Gastroesophageal sphincter (tissue), 4 donors: ENCODE results near the gene PORCN. TPM values are rescaled to one million over a fixed set of nuclear protein-coding genes. Genes with fewer than 3 reads are reported as not detected.

Experiments
- ATAC-seq: fragments of 150-250 bp; one replicate; pipeline ENCODE4 v1.9.1; 2016; ENCODE audit warnings: mild to moderate bottlenecking, moderate library complexity
- H3K27ac ChIP-seq, 4 donors: fragments of 200-600 bp; sonication (generic) in 3 of 4; 1 replicate in 3 of 4; 2 replicates in 1 of 4; pipeline ENCODE4 v1.5.1; 2016 to 2019
- H3K27me3 ChIP-seq: fragments of 200-600 bp; sonication (generic); one replicate; pipeline ENCODE4 v1.5.1; 2019
- H3K36me3 ChIP-seq, 2 donors: fragments of 200-600 bp; sonication (generic); one replicate each; pipeline ENCODE4 v1.5.1; 2019; ENCODE audit warnings: control low read depth in 1 of 2
- H3K4me1 ChIP-seq, 3 donors: fragments of 200-600 bp; sonication (generic); 1 replicate in 2 of 3; 2 replicates in 1 of 3; pipeline ENCODE4 v1.5.1; 2016 to 2019; ENCODE audit warnings: control low read depth in 2 of 3
- H3K4me3 ChIP-seq, 2 donors: fragments of 200-600 bp; sonication (generic); one replicate each; pipeline ENCODE4 v1.5.1; 2019; ENCODE audit warnings: mild to moderate bottlenecking in 1 of 2, moderate library complexity in 1 of 2
- H3K9me3 ChIP-seq, 3 donors: fragments of 200-600 bp; sonication (generic); one replicate each; pipeline ENCODE4 v1.5.1; 2017 to 2019; ENCODE audit warnings: control low read depth in 2 of 3
- CTCF ChIP-seq, 4 experiments: fragments of 200-600 bp in 2 of 4; fragments of 450-650 bp in 2 of 4; sonication (generic) in 1 of 4; IDR thresholded peaks; one replicate each; pipeline ENCODE4 v1.5.1; 2017 to 2019; ENCODE audit warnings: antibody characterized with exemption in 4 of 4, mild to moderate bottlenecking in 2 of 4, moderate library complexity in 2 of 4
- EP300 ChIP-seq: sonication (generic); formaldehyde crosslinking; IDR thresholded peaks from one replicate; pipeline ENCODE4 v1.6.1; 2017; ENCODE audit warnings: antibody characterized with exemption, mild to moderate bottlenecking
- POLR2A ChIP-seq, 2 donors: fragments of 450-650 bp; IDR thresholded peaks; one replicate each; pipeline ENCODE4 v1.6.1; 2017; ENCODE audit warnings: antibody characterized with exemption in 2 of 2, mild to moderate bottlenecking in 2 of 2, moderate library complexity in 1 of 2
- POLR2AphosphoS5 ChIP-seq: sonication (generic); formaldehyde crosslinking; IDR thresholded peaks from one replicate; pipeline ENCODE4 v1.6.1; 2017; ENCODE audit warnings: antibody characterized with exemption
- WGBS, 2 donors: methylation state at CpG; one replicate each; pipeline ENCODE4 v1.1.5; 2018; ENCODE audit warnings: low coverage in 1 of 2; 5-methylcytosine and 5-hydroxymethylcytosine counted together
- total RNA-seq, 4 donors: library from RNA; depleted of rRNA; stranded (reverse); fragments of >200 nt; gene quantifications; one replicate each; pipeline ENCODE4 v1.1.0, GENCODE V29; 2016

Gene PORCN
- total RNA-seq, 4 donors from 2014 or later: 9.4 to 21.0 (median 13.2) TPM

- no peak for ATAC-seq
- H3K27ac ChIP-seq: peak overlapping the region in 3 of 4 donors; percentile 81 to 89 (median 85)
- no peaks in the 10 kb centered on the region for H3K9me3 ChIP-seq
- TF ChIP-seq CTCF (IDR thresholded peaks at IDR 0.05) (no peak), EP300 (no peak), POLR2A (IDR thresholded peaks at IDR 0.05) (no peak), POLR2AphosphoS5 (no peak)
- H3K4me3 ChIP-seq: peak overlapping the region; percentile 70 to 81
- peaks cover 0 to 13% of the 10 kb centered on the region in 2 donors for H3K36me3 ChIP-seq
- H3K4me1 ChIP-seq: peaks cover 0 to 22% (median 0%) of the 10 kb centered on the region in 3 donors
- WGBS, 2 donors: 3 to 43% methylated on average over 2 to 4 of the region's 5 CpGs
- H3K27me3 ChIP-seq: no peaks in the 10 kb centered on the region
Measured at GRCh38 chrX:48475296-48475695, 33.5 kb upstream of the PORCN start.

DNA sequence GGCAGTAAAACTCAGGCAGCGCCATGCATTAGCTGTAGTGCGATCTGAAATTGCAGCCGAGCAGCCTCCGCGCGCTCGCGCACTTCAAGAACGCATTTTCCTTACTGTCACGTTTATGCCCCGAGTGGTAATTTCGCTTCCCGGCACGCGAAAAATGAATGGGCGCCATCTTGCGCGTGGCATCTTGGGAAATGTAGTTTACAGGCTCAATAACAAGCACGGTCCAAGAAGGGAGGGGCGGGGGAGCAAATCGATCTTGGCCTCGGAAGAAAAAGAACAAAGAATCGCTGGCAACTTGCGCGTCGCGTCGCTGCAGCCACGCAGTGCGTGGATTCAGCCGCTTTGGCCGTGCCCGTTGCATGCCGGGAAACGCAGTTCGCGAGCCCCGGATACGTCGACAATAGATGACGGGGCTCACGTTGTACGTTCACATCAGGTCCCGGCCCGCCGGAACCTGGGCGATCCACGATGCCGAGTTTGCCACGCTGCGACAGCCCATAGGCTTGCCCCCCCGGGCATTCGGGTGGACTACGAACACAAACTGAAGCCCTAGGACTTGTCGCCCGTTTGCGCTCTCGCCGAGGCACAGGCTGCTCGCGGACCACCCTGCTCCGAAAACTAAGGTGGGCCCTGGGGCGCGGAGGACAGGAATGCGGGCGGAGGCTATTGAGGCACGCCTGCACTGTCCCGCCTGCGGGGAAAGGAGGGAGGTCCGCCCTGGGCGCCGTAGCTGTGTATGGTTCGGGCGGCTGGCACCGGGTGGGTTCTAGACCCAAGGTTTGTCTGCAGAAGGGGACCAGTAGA lies 32.8 kb upstream of the PORCN start, which contains the start of gene FTSJ1:
FTSJ1 (plus strand) TSS at position 426 of the 804 bp plus-strand sequence. CDS start 1,849 bp downstream, outside the sequence.
- peak; percentile 96 for ATAC-seq

DNA sequence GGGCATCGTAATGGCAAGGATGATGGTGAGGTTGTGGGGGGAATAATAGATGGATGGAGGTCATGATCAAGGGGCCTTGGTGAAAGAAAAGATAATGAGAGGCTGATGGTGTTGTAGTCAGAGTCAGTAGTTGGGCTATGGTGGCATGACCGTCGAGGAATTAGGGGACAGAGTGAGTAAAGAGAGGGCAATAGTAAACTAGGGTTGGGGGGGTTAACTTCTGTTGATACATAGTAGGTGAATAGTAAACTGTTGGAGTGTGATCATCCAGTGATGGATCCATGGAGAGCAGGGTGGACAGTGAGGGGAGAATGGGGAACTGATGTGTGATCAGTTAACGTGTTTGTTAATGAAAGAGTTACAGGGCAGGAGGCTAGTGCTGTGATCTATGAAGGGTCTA lies 31.9 kb upstream of the PORCN start:
- no peaks in the 10 kb centered on the region for H3K9me3 ChIP-seq
- TF ChIP-seq POLR2A (IDR thresholded peaks at IDR 0.05): no peak
- TF ChIP-seq POLR2AphosphoS5: no peak
- TF ChIP-seq EP300: no peak
- no peak for TF ChIP-seq CTCF (IDR thresholded peaks at IDR 0.05)
- ATAC-seq: no peak
- peak overlapping the region; percentile 70 to 81 for H3K4me3 ChIP-seq
- H3K4me1 ChIP-seq: peaks cover 0 to 22% (median 0%) of the 10 kb centered on the region in 3 donors
- WGBS, 2 donors: 44 to 69% methylated on average over 2 to 4 of the region's 4 CpGs
- H3K27me3 ChIP-seq: no peaks in the 10 kb centered on the region
- peak overlapping the region; percentile 75 to 89 (median 83) for H3K27ac ChIP-seq
- H3K36me3 ChIP-seq: peaks cover 0 to 29% of the 10 kb centered on the region in 2 donors

More for the DNA sequence above, 32.8 kb upstream of the PORCN start, which contains the start of gene FTSJ1:
- Histone ChIP-seq H3K27ac (peak within 1 kb of the TSS; percentile 75 to 89 (median 83)), H3K27me3 (no peaks in the 10 kb centered on the region), H3K36me3 (peaks cover 0 to 20% of the 10 kb centered on the region in 2 donors), H3K4me1 (peaks cover 0 to 22% (median 0%) of the 10 kb centered on the region in 3 donors), H3K9me3 (no peaks in the 10 kb centered on the region), H3K4me3 (peak within 1 kb of the TSS; percentile 70 to 81)
- TF ChIP-seq EP300 (no peak), POLR2AphosphoS5 (peak; percentile 67), CTCF (IDR thresholded peaks at IDR 0.05) (no peak), POLR2A (IDR thresholded peaks at IDR 0.05) (peak in 1 of 2 donors; percentile 35)
- WGBS, 2 donors: 38% methylated on average over 18 of the region's 75 CpGs; no CpG with 5 or more reads in 1 of the 2 donors

GRCh38 chrX:48477960-48478755 lies 30.6 kb upstream of the PORCN start:
- no peak for TF ChIP-seq POLR2A (IDR thresholded peaks at IDR 0.05)
- no peak for TF ChIP-seq CTCF (IDR thresholded peaks at IDR 0.05)
- no peak for TF ChIP-seq EP300
- no peak for TF ChIP-seq POLR2AphosphoS5
- peaks cover 0 to 42% of the 10 kb centered on the region in 2 donors for H3K36me3 ChIP-seq
- no peak overlapping the region for H3K4me3 ChIP-seq
- no peak overlapping the region for H3K27ac ChIP-seq
- no peaks in the 10 kb centered on the region for H3K27me3 ChIP-seq
- no peaks in the 10 kb centered on the region for H3K9me3 ChIP-seq
- H3K4me1 ChIP-seq: peaks cover 0 to 22% (median 0%) of the 10 kb centered on the region in 3 donors
- ATAC-seq: no peak
- WGBS, 2 donors: 89% methylated on average over 3 of the region's 19 CpGs; no CpG with 5 or more reads in 1 of the 2 donors
